HEK293T (cell line): Measurements from ENCODE around the gene KCNRG.
"Not testable (repeated sequence)": the region's sequence is repeated elsewhere in the genome, so short reads cannot be mapped to it uniquely, and the experiment has no call there.

ENCODE experiments used
- CTBP1 ChIP-seq: fragments of 450-650 bp; IDR thresholded peaks from 2 replicates; pipeline ENCODE4 v1.6.1; 2016; ENCODE audit warnings: borderline replicate concordance
- ELF4 ChIP-seq: fragments of 450-650 bp; IDR thresholded peaks from 2 replicates; pipeline ENCODE4 v1.6.1; 2017; ENCODE audit warnings: antibody characterized with exemption
- FOXK2 ChIP-seq: fragments of 450-650 bp; IDR thresholded peaks from 2 replicates; pipeline ENCODE4 v1.6.1; 2016; ENCODE audit warnings: mild to moderate bottlenecking
- SUZ12 ChIP-seq: fragments of 450-650 bp; IDR thresholded peaks from 2 replicates; pipeline ENCODE4 v1.6.1; 2016; ENCODE audit warnings: mild to moderate bottlenecking

DNA sequence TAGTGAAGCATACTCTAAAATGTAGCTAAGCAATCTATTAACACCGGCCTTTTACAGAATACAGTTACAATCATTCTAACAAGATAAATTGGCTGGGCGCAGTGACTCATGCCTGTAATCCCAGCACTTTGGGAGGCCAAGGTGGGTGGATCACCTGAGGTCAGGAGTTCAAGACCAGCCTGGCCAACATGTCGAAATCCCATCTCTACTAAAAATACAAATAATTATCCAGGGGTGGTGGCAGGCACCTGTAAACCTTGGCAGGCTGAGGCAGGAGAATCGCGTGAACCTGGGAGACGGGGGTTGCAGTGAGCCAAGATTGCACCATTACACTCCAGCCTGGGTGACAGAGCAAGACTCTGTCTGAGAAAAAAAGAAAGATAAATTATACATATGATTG lies 24.6 kb upstream of the KCNRG start:
- TF ChIP-seq FOXK2, ELF4, SUZ12, CTBP1: not testable (repeated sequence)
